GM23338 (cell line): ENCODE results near the gene C17orf114.

Source experiments
- ATAC-seq: fragments of 200-7000 bp; cut with Tn5 transposase; 3 replicates; pipeline ENCODE4 v1.9.1; 2020
- DNase-seq: peaks from one replicate; pipeline ENCODE4 v3.0.0-alpha.2; 2015; ENCODE audit warnings: low spot score
- H2AFZ ChIP-seq: fragments of 200-600 bp; sonication (generic); 2 replicates; pipeline ENCODE4 v1.8.0; 2016; ENCODE audit warnings: antibody characterized with exemption, mild to moderate bottlenecking, moderate library complexity
- H3F3A ChIP-seq: fragments of 200-600 bp; sonication (generic); replicated peaks from 2 replicates; pipeline ENCODE4 v1.8.0; 2017; ENCODE audit warnings: antibody characterized with exemption, mixed run types, low read depth
- H3K27ac ChIP-seq: fragments of 200-600 bp; sonication (generic); 2 replicates; pipeline ENCODE4 v1.6.1; 2016; ENCODE audit warnings: low read depth
- H3K27me3 ChIP-seq: fragments of 200-600 bp; sonication (generic); 2 replicates; pipeline ENCODE4 v1.8.0; 2016; ENCODE audit warnings: mild to moderate bottlenecking, mixed run types, moderate library complexity; ENCODE audit not compliant: insufficient read depth
- H3K36me3 ChIP-seq: fragments of 200-600 bp; sonication (generic); 2 replicates; pipeline ENCODE4 v1.8.0; 2016; ENCODE audit warnings: mild to moderate bottlenecking; ENCODE audit not compliant: insufficient read depth
- H3K4me1 ChIP-seq: fragments of 200-600 bp; sonication (generic); 2 replicates; pipeline ENCODE4 v1.8.0; 2016; ENCODE audit warnings: mild to moderate bottlenecking, moderate library complexity; ENCODE audit not compliant: insufficient read depth
- H3K4me2 ChIP-seq: fragments of 200-600 bp; sonication (generic); 2 replicates; pipeline ENCODE4 v1.7.1; 2017; ENCODE audit warnings: mixed run types
- H3K4me3 ChIP-seq: fragments of 200-600 bp; sonication (generic); 2 replicates; pipeline ENCODE4 v1.6.1; 2016; ENCODE audit warnings: mixed run types
- H3K79me2 ChIP-seq: fragments of 200-600 bp; sonication (generic); replicated peaks from 2 replicates; pipeline ENCODE4 v1.8.0; 2017; ENCODE audit warnings: mild to moderate bottlenecking; ENCODE audit not compliant: insufficient read depth
- H3K9me2 ChIP-seq: fragments of 200-600 bp; sonication (generic); 2 replicates; pipeline ENCODE4 v1.8.0; 2017; ENCODE audit not compliant: insufficient read depth
- H4K20me1 ChIP-seq: fragments of 200-600 bp; sonication (generic); replicated peaks from 2 replicates; pipeline ENCODE4 v1.8.0; 2017; ENCODE audit warnings: mild to moderate bottlenecking; ENCODE audit not compliant: insufficient read depth
- H3K27ac Mint-ChIP-seq: 2 replicates; pipeline ENCODE4 v1.8.0; 2020; ENCODE audit warnings: inconsistent platforms, mild to moderate bottlenecking, moderate library complexity, mixed read lengths
- H3K27me3 Mint-ChIP-seq: 3 replicates; pipeline ENCODE4 v1.8.0; 2022; ENCODE audit warnings: low read depth, mild to moderate bottlenecking, moderate library complexity, mixed read lengths, inconsistent platforms; ENCODE audit not compliant: insufficient read depth, poor library complexity
- H3K36me3 Mint-ChIP-seq: 3 replicates; pipeline ENCODE4 v1.8.0; 2021; ENCODE audit warnings: low read depth, mild to moderate bottlenecking, inconsistent platforms, moderate library complexity, mixed read lengths
- H3K4me1 Mint-ChIP-seq: 3 replicates; pipeline ENCODE4 v1.8.0; 2020; ENCODE audit warnings: mild to moderate bottlenecking, inconsistent platforms, mixed read lengths
- H3K4me3 Mint-ChIP-seq: 3 replicates; pipeline ENCODE4 v1.8.0; 2021; ENCODE audit warnings: moderate library complexity, mild to moderate bottlenecking, inconsistent platforms, mixed read lengths
- H3K9me3 Mint-ChIP-seq: 3 replicates; pipeline ENCODE4 v1.8.0; 2020; ENCODE audit warnings: moderate library complexity, mild to moderate bottlenecking, inconsistent platforms, mixed read lengths
- EZH2phosphoT487 ChIP-seq: fragments of 200-600 bp; sonication (generic); IDR thresholded peaks from one replicate; pipeline ENCODE4 v1.8.1; 2018; ENCODE audit warnings: antibody characterized with exemption; ENCODE audit not compliant: unreplicated experiment
- JUNB ChIP-seq: IDR thresholded peaks from one replicate; pipeline ENCODE4 v1.6.1; 2016; ENCODE audit warnings: antibody characterized with exemption; ENCODE audit not compliant: unreplicated experiment
- NANOG ChIP-seq: IDR thresholded peaks from 2 replicates; pipeline ENCODE4 v1.6.1; 2016; ENCODE audit warnings: antibody characterized with exemption, borderline replicate concordance
- ZNF114 ChIP-seq: fragments of 250-450 bp; sonication (Bioruptor Pico); IDR thresholded peaks from 2 replicates; pipeline ENCODE4 v1.5.0; 2020; ENCODE audit warnings: mild to moderate bottlenecking, moderate library complexity
- ZNF331 ChIP-seq: fragments of 250-450 bp; sonication (Bioruptor Pico); IDR thresholded peaks from 2 replicates; pipeline ENCODE4 v1.5.0; 2020; ENCODE audit warnings: low read depth, mild to moderate bottlenecking, moderate library complexity
- ZNF462 ChIP-seq: fragments of 250-450 bp; sonication (Bioruptor Pico); IDR thresholded peaks from 2 replicates; pipeline ENCODE4 v1.5.0; 2020; ENCODE audit warnings: mild to moderate bottlenecking, moderate library complexity
- TF ChIP-seq, protein P1 (sequence below), 2 experiments: fragments of 200-600 bp in 1 of 2; sonication (generic) in 1 of 2; conservative IDR thresholded peaks; 2 replicates each; pipeline versions ENCODE4 v1.5.1 to v1.6.1; 2016 to 2017; ENCODE audit warnings: antibody characterized with exemption in 2 of 2, low read depth in 2 of 2, mild to moderate bottlenecking in 2 of 2, moderate library complexity in 1 of 2

C17orf114 gene

GRCh38 chr17:4771519-4772234, 30.5 kb downstream of the C17orf114 start, which contains the start of gene TM4SF5 (continued):
- TF ChIP-seq ZNF462 (CRISPR knock-in tag) = no peak

DNA sequence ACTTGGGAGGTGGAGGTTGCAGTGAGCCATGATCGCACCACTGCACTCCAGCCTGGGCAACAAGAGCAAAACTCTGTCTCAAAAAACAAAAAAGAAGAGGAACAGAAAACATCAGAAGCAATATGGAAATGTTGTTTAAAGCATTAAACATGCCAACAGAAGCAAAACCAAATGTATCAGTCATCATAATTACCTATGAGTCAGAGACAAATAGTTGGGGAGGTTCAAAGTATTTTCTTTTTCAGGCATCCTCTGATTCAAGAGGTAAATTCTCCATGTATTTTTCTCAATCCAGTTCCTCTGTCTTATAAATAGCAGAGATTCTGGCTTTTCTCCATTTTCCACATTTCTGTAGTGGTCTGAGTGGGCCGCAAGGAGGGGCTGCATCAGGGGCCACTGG, 32.5 kb downstream of the C17orf114 start:
- DNase-seq = no peak
- H3K27ac ChIP-seq = no peak overlapping the region
- no peaks in the 10 kb centered on the region for H3K79me2 ChIP-seq
- no peak overlapping the region for H3K4me3 ChIP-seq
- H3K27ac Mint-ChIP-seq = no peak overlapping the region
- no peaks in the 10 kb centered on the region for H3F3A ChIP-seq
- H3K27me3 Mint-ChIP-seq = peaks cover 12% of the 10 kb centered on the region
- no peaks in the 10 kb centered on the region for H3K36me3 ChIP-seq
- H3K4me3 Mint-ChIP-seq = no peak overlapping the region
- TF ChIP-seq, protein P1, sequence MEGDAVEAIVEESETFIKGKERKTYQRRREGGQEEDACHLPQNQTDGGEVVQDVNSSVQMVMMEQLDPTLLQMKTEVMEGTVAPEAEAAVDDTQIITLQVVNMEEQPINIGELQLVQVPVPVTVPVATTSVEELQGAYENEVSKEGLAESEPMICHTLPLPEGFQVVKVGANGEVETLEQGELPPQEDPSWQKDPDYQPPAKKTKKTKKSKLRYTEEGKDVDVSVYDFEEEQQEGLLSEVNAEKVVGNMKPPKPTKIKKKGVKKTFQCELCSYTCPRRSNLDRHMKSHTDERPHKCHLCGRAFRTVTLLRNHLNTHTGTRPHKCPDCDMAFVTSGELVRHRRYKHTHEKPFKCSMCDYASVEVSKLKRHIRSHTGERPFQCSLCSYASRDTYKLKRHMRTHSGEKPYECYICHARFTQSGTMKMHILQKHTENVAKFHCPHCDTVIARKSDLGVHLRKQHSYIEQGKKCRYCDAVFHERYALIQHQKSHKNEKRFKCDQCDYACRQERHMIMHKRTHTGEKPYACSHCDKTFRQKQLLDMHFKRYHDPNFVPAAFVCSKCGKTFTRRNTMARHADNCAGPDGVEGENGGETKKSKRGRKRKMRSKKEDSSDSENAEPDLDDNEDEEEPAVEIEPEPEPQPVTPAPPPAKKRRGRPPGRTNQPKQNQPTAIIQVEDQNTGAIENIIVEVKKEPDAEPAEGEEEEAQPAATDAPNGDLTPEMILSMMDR (conservative IDR thresholded peaks at IDR 0.05; ENCODE audit: low read depth in 2 of 2) = 0 out of 4 replicates have a peak, but pooled peaks of 1 of the 2 experiments have one; percentile 7
- TF ChIP-seq ZNF331 (CRISPR knock-in tag) (no peak), EZH2phosphoT487 (no peak), ZNF114 (CRISPR knock-in tag) (no peak), JUNB (no peak), NANOG (no peak)
- H3K36me3 Mint-ChIP-seq = no peaks in the 10 kb centered on the region
- H3K4me1 Mint-ChIP-seq = no peaks in the 10 kb centered on the region
- H3K9me2 ChIP-seq = no peaks in the 10 kb centered on the region
- H2AFZ ChIP-seq = no peak overlapping the region
- H3K9me3 Mint-ChIP-seq = no peaks in the 10 kb centered on the region
- no peaks in the 10 kb centered on the region for H3K4me1 ChIP-seq
- H4K20me1 ChIP-seq = no peaks in the 10 kb centered on the region
- H3K4me2 ChIP-seq = no peak overlapping the region
- no peaks in the 10 kb centered on the region for H3K27me3 ChIP-seq
- no peak for ATAC-seq
